Activated CD8-positive, alpha-beta memory T cell treated with anti-CD3 and anti-CD28 coated beads, Interleukin-2, amount 10 ng/mL, durations not matched to agents 7 days and 5 days (primary cell): ENCODE measurements around the gene MFSD2A. TPM values are rescaled to one million over a fixed set of nuclear protein-coding genes. Genes with fewer than 3 reads are reported as not detected.
A peak's percentile ranks its signal among the peaks of the same experiment; 100 is the strongest.
"Not testable (repeated sequence)": the region's sequence is repeated elsewhere in the genome, so short reads cannot be mapped to it uniquely, and the experiment has no call there.

Experiments used
- ATAC-seq: fragments of 150-1000 bp; cut with Tn5 transposase; one replicate; pipeline ENCODE4 v1.10.0; 2021; ENCODE audit warnings: moderate library complexity
- CTCF ChIA-PET: fragments of 350-600 bp; sonication (Branson Sonifier 250); formaldehyde crosslinking; loops from one replicate; lab custom pipeline; 2021; ENCODE audit warnings: antibody characterized with exemption; lab: Charles Lee
- DNase-seq: peaks from one replicate; pipeline ENCODE4 v3.0.0-alpha.2; 2020
- H3K27ac Mint-ChIP-seq: one replicate; pipeline ENCODE4 v1.8.0; 2021; ENCODE audit warnings: mild to moderate bottlenecking, mixed read lengths
- H3K27me3 Mint-ChIP-seq: one replicate; pipeline ENCODE4 v1.8.0; 2021; ENCODE audit warnings: mixed read lengths
- H3K36me3 Mint-ChIP-seq: one replicate; pipeline ENCODE4 v1.8.0; 2021; ENCODE audit warnings: mild to moderate bottlenecking, mixed read lengths
- H3K4me1 Mint-ChIP-seq: one replicate; pipeline ENCODE4 v1.8.0; 2021; ENCODE audit warnings: mixed read lengths
- H3K4me3 Mint-ChIP-seq: one replicate; pipeline ENCODE4 v1.8.0; 2021; ENCODE audit warnings: mild to moderate bottlenecking, moderate library complexity, mixed read lengths
- H3K9me3 Mint-ChIP-seq: one replicate; pipeline ENCODE4 v1.8.0; 2022; ENCODE audit warnings: low read depth, mixed read lengths
- total RNA-seq, 2 experiments: library from RNA; stranded (reverse); gene quantifications; one replicate each; pipeline ENCODE4 v1.2.3, GENCODE V29; 2021

MFSD2A gene
- total RNA-seq, 2 experiments from 2014 or later, result 2.9 to 7.0 TPM

DNA sequence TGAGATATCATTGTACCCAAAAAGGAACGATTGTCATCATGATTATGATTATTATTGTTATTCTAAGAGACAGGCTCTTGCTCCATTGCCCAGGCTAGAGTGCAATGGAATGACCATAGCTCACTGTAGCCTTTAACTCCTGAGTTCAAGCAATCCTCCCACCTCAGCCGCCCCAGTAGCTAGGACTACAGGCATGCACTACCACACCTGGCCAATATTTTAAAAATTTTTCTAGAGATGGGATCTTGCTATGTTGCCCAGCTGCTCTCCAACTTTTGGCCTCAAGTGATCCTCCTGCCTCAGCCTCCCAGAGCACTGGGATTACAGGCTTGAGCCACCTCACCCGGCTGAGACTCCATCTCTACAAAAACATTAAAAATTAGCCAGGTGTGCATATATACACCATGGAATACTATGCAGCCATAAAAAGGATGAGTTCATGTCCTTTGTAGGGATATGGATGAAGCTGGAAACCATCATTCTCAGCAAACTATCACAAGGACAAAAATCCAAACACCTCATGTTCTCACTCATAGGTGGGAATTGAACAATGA, 52.6 kb downstream of the MFSD2A start:
- H3K27ac Mint-ChIP-seq, CTCF ChIA-PET, H3K4me3 Mint-ChIP-seq, H3K36me3 Mint-ChIP-seq, H3K4me1 Mint-ChIP-seq, ATAC-seq, H3K9me3 Mint-ChIP-seq, DNase-seq, H3K27me3 Mint-ChIP-seq: not testable (repeated sequence)

- CTCF ChIA-PET, result interaction anchor here (1.2 kb wide), 1 partner anchor 38 kb away, joined by 4 read pairs; no protein-coding TSS in a partner anchor
- H3K27me3 Mint-ChIP-seq, result peaks cover 2% of the 10 kb centered on the region
- H3K27ac Mint-ChIP-seq, result no peak overlapping the region
Measured at GRCh38 chr1:40011198-40011597, 56.3 kb downstream of the MFSD2A start.

GRCh38 chr1:40014253-40014706, 59.3 kb downstream of the MFSD2A start:
- no peak for DNase-seq
- Mint-ChIP-seq H3K4me3 (no peak overlapping the region), H3K4me1 (peaks cover 5% of the 10 kb centered on the region), H3K36me3 (no peaks in the 10 kb centered on the region), H3K9me3 (no peaks in the 10 kb centered on the region), H3K27me3 (peaks cover 4% of the 10 kb centered on the region), H3K27ac (no peak overlapping the region)
- ATAC-seq, result peak; percentile 53
- CTCF ChIA-PET, result interaction anchor here (0.6 to 1.0 kb wide), 3 partner anchors 18 to 145 kb away, joined by 3 to 4 read pairs (median 3); no protein-coding TSS in a partner anchor

More at GRCh38 chr1:40011198-40011597, 56.3 kb downstream of the MFSD2A start:
- Mint-ChIP-seq H3K36me3 (no peaks in the 10 kb centered on the region), H3K4me3 (no peak overlapping the region), H3K9me3 (no peaks in the 10 kb centered on the region), H3K4me1 (peaks cover 5% of the 10 kb centered on the region)
- ATAC-seq (no peak), DNase-seq (no peak)

DNA sequence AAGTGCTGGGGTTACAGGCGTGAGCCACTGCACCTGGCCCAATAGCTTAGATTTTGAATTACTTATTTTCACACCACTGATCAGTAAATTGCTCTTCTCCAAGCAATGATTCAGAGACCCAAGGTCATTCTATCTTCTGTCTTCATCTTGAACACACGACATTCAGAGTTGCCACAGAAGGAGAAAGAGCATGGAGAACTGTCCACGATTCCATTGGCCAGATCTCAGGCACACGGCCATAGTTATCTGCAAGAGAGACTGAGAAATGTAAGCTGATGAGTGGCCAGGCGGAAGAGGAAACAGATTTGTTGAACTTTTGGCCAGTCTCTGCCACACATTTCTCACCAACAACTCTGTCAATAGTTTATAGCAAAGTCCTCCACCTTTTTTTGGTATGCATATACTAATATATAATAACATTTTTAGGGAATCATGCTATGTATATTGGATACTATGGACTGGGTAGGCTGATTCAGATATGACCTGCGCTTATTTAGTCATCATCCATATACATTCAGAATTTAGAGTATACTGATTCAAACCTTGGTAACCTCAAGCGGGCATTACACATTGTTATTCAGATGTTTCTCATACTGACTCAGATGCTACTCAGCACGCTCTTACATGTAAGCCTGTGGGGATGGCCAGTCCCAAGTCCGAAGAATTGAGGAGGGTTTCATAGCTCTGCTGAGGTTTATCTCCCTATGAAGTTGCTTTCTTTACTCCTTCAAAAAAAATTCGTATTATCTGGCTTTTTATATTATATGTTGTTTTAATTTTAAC, 60.1 kb downstream of the MFSD2A start:
- ATAC-seq, result peak; percentile 69
- peaks cover 4% of the 10 kb centered on the region for H3K27me3 Mint-ChIP-seq
- no peak overlapping the region for H3K4me3 Mint-ChIP-seq
- H3K9me3 Mint-ChIP-seq, result no peaks in the 10 kb centered on the region
- DNase-seq, result no peak
- H3K36me3 Mint-ChIP-seq, result no peaks in the 10 kb centered on the region
- H3K4me1 Mint-ChIP-seq, result peaks cover 5% of the 10 kb centered on the region
- CTCF ChIA-PET, result interaction anchor here (0.6 to 1.0 kb wide), 2 partner anchors 17 to 95 kb away, joined by 3 to 4 read pairs; no protein-coding TSS in a partner anchor
- no peak overlapping the region for H3K27ac Mint-ChIP-seq

- ATAC-seq, result no peak
Measured at GRCh38 chr1:40017951-40018575, 63.1 kb downstream of the MFSD2A start.

More at GRCh38 chr1:40017951-40018575, 63.1 kb downstream of the MFSD2A start:
- H3K36me3 Mint-ChIP-seq, result no peaks in the 10 kb centered on the region
- H3K4me3 Mint-ChIP-seq, result no peak overlapping the region
- no peak for DNase-seq
- H3K9me3 Mint-ChIP-seq, result no peaks in the 10 kb centered on the region
- CTCF ChIA-PET, result interaction anchor here (1.1 to 1.2 kb wide), 2 partner anchors 60 to 172 kb away, joined by 3 read pairs; no protein-coding TSS in a partner anchor
- peaks cover 5% of the 10 kb centered on the region for H3K4me1 Mint-ChIP-seq
- H3K27me3 Mint-ChIP-seq, result peaks cover 4% of the 10 kb centered on the region
- no peak overlapping the region for H3K27ac Mint-ChIP-seq

Other genes with a start within 250 kb of the MFSD2A start
- gene PPIE, start 216.3 kb upstream of the MFSD2A start, total RNA-seq, result 10 to 100 TPM; 67.4 to 69.5 TPM
- gene OXCT2, start 183.8 kb upstream of the MFSD2A start, total RNA-seq, result 1 to 10 TPM in 1 of 2 experiments, under 1 TPM in 1; 0.82 to 1.0 TPM
- under 1 TPM; 0.47 to 0.61 TPM for gene BMP8B, start 166.3 kb upstream of the MFSD2A start, total RNA-seq
- gene TRIT1, start 71.6 kb upstream of the MFSD2A start, total RNA-seq, result 10 to 100 TPM; 16.8 to 21.2 TPM
- gene MYCL, start 53.2 kb upstream of the MFSD2A start, total RNA-seq, result under 1 TPM; 0.12 to 0.26 TPM
- 100 to 1,000 TPM; 647 to 727 TPM for gene CAP1, start 85.6 kb downstream of the MFSD2A start, total RNA-seq
- 10 to 100 TPM; 74.1 to 96.6 TPM for gene PPT1, start 142.1 kb downstream of the MFSD2A start, total RNA-seq
- gene RLF, start 206.2 kb downstream of the MFSD2A start, total RNA-seq, result 10 to 100 TPM; 18.8 to 21.4 TPM